ENCODE measurements around the gene C4B.

DNA sequence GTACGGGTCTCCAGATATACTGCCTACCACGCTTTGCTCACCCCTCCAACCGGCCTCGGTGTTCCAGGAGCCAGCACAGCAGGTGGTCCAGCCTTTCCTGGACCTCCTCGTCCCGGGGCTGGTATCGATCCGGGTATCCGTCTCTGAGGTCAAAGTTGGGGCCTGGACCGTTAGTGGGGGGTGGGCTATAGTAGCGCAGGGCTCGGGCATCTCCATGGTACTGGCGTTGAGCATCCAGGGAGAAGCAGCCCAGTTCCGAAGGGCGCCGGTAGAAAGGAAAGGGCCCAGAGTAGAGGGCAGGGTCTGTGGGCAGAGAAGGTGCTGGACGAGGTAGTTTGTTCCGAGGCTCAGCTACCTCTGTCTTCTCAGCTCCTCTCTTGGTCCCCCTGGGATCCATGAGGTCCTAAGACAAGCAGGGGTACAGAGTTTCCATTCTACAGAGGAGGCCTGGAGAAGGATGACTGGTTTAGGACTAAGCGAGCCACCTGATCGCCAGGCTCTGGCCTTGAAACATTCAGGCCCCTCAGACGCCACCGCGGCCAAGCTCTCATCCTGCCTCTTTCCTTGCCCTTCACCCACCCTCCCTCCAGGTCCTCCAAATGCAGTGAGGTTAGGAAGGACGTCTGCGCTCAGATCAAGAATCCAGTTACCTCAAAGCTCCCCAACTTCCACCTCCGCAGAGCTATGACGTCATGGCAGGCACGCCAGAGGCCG is 43.2 kb upstream of the C4B start:
- TF ChIP-seq, protein P1, sequence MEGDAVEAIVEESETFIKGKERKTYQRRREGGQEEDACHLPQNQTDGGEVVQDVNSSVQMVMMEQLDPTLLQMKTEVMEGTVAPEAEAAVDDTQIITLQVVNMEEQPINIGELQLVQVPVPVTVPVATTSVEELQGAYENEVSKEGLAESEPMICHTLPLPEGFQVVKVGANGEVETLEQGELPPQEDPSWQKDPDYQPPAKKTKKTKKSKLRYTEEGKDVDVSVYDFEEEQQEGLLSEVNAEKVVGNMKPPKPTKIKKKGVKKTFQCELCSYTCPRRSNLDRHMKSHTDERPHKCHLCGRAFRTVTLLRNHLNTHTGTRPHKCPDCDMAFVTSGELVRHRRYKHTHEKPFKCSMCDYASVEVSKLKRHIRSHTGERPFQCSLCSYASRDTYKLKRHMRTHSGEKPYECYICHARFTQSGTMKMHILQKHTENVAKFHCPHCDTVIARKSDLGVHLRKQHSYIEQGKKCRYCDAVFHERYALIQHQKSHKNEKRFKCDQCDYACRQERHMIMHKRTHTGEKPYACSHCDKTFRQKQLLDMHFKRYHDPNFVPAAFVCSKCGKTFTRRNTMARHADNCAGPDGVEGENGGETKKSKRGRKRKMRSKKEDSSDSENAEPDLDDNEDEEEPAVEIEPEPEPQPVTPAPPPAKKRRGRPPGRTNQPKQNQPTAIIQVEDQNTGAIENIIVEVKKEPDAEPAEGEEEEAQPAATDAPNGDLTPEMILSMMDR (IDR thresholded peaks at IDR 0.05) = no peak
- TF ChIP-seq POLR2AphosphoS5 (IDR thresholded peaks at IDR 0.05) = no peak

Measured in prostate gland (tissue), 2 donors.